ENCODE measurements around the gene MCF2L.
"Not testable (repeated sequence)": the region's sequence is repeated elsewhere in the genome, so short reads cannot be mapped to it uniquely, and the experiment has no call there.

Gene MCF2L

GRCh38 chr13:113077953-113078901 lies 109.2 kb downstream of the MCF2L start:
- no peak for TF ChIP-seq CTCF (IDR thresholded peaks at IDR 0.05; ENCODE audit: insufficient read depth, low read length, missing control alignments)
- CTCF ChIA-PET: no interaction called here
- POLR2A ChIA-PET: no interaction called here
- no peak overlapping the region for H3K4me3 ChIP-seq (ENCODE audit: low read depth, low read length)
- DNase-seq (ENCODE audit: low read depth, low spot score): no peak

- H3K4me3 ChIP-seq (ENCODE audit: low read depth, low read length): no peak overlapping the region
- no peak for DNase-seq (ENCODE audit: low read depth, low spot score)
- ChIA-PET CTCF (no interaction called here), POLR2A (no interaction called here)
- no peak for TF ChIP-seq CTCF (IDR thresholded peaks at IDR 0.05; ENCODE audit: insufficient read depth, low read length, missing control alignments)
These were observed 110.1 kb downstream of the MCF2L start for GRCh38 chr13:113078902-113079780.

GRCh38 chr13:113079781-113080080 lies 110.7 kb downstream of the MCF2L start:
- H3K4me3 ChIP-seq (ENCODE audit: low read depth, low read length); POLR2A ChIA-PET; CTCF ChIA-PET: not testable (repeated sequence)

GRCh38 chr13:113080361-113080831 lies 111.4 kb downstream of the MCF2L start:
- POLR2A ChIA-PET: no interaction called here
- CTCF ChIA-PET: no interaction called here
- no peak for TF ChIP-seq CTCF (IDR thresholded peaks at IDR 0.05; ENCODE audit: insufficient read depth, low read length, missing control alignments)

More at GRCh38 chr13:113079781-113080080, 110.7 kb downstream of the MCF2L start:
- DNase-seq (ENCODE audit: low read depth, low spot score): not testable (repeated sequence)

GRCh38 chr13:113080901-113081521 lies 112.0 kb downstream of the MCF2L start:
- CTCF ChIA-PET: no interaction called here
- H3K4me3 ChIP-seq (ENCODE audit: low read depth, low read length): no peak overlapping the region
- POLR2A ChIA-PET: no interaction called here
- no peak for DNase-seq (ENCODE audit: low read depth, low spot score)
- no peak for TF ChIP-seq CTCF (IDR thresholded peaks at IDR 0.05; ENCODE audit: insufficient read depth, low read length, missing control alignments)

More at GRCh38 chr13:113080361-113080831, 111.4 kb downstream of the MCF2L start:
- H3K4me3 ChIP-seq (ENCODE audit: low read depth, low read length): no peak overlapping the region
- DNase-seq (ENCODE audit: low read depth, low spot score): no peak

- ChIA-PET CTCF (no interaction called here), POLR2A (no interaction called here)
- no peak overlapping the region for H3K4me3 ChIP-seq (ENCODE audit: low read depth, low read length)
- DNase-seq (ENCODE audit: low read depth, low spot score): no peak
- TF ChIP-seq CTCF (IDR thresholded peaks at IDR 0.05; ENCODE audit: insufficient read depth, low read length, missing control alignments): no peak
These were observed 113.4 kb downstream of the MCF2L start for GRCh38 chr13:113082198-113083021.
